Stimulated activated CD4-positive, alpha-beta T cell treated with anti-CD3 and anti-CD28 coated beads, TNF-alpha, amount 100 ng/mL, for 24 hours (primary cell): Measurements from ENCODE around the gene PDE6A.
A peak's percentile ranks its signal among the peaks of the same experiment; 100 is the strongest.
"Not testable (repeated sequence)": the region's sequence is repeated elsewhere in the genome, so short reads cannot be mapped to it uniquely, and the experiment has no call there.

Source experiments
- DNase-seq, 3 experiments: peaks; one replicate each; pipeline ENCODE4 v3.0.0-alpha.2; 2020; ENCODE audit warnings: low read depth in 3 of 3

The PDE6A gene

DNA sequence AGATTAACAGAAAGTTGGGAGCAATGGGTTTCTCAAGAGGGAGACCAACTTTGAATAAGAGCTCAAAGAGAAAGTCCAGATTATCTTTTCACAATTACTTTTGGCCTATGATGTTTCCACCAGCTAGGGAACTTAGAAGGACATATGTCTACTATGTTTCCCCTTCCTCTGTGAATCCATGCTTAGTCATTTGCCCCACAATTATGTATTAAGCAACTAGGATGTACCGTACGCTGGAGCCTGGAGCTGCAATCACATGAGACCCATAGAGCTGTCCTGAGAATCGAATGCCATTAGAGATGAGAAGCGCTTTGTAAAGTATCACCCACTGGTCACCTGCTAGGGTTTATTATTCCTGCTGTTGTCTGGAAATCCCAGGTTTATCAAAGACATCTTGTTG, 78.8 kb downstream of the PDE6A start:
- no peak for DNase-seq

DNA sequence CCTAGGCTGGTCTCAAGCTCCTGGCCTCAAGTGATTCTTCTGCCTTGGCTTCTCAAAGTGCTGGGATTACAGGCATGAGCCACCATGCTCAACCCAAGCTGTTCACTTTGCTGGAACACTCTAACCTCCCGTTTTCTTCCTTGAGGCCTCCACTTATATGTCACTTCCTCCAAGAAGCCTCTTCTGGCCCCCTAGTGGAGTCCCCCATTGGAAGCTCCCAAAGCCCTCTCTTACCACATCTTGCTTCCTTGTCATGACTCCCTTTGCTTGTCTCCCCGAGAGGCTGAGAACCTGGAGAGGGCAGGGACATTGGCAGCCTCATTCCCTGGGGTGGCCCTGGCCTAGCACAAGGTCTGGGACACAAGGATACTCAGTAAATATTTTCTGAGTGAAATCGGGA, 80.8 kb downstream of the PDE6A start:
- DNase-seq = no peak

DNA sequence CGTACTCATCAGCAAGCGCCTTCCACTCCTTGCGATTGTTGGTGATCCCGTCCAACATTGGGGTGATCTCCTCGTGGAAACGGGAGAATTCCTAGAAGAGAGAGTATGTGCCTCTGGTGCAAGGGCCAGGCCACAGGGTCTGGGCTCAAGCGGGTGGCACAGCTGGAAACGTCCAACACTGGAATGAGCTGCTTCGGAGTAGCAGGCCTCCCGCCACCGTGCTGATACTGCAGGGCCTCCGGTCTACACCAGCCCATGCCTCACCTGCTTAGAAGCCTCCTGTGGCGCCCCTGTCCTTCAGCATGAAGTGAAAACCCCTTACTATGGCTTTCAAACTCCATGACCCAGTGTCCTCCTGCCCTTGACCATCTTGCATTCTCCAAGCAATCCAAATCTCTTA, 81.4 kb downstream of the PDE6A start:
- no peak for DNase-seq

DNA sequence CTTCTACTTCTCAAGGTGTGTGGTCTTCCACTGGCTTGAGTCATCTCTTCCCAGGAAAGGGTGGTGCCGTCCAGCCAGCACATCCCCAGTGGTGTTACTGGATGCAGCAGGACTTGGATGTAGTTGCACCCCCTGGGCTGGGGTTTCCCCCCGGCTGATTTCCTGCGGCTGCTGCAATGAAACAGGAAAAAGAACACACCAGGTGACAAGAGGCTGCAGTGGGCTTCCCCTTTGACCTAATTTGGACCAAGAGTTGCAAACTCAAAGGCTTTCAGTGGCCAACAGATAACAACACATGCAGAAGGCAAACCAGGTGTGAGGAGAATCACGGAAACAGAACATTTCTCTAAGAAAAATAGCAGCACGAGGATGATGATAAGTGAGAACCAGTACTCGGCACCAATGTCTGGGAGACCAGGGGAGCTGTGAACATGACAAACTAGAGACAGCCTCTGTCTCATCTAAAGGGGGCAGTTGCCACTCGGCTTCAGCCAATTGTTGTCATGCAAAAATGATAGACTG, 83.7 kb downstream of the PDE6A start:
- DNase-seq = no peak

DNA sequence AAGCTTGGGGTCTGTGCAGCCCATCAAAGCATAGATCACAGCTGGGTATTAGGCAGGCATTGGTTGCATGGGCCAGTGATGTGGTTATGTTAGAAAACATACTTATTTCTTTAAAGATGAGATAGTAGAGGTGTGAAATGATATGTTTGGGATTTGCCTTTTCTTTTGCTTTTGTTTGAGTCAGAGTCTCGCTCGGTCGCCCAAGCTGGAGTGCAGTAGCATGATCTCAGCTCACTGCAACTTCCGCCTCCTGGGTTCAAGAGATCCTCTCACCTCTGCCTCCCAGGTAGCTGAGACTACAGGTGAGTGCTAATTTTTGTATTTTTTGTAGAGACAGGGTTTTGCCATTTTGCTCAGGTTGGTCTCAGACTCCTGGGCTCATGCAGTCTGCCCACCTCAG, 84.8 kb downstream of the PDE6A start:
- DNase-seq = no peak

DNA sequence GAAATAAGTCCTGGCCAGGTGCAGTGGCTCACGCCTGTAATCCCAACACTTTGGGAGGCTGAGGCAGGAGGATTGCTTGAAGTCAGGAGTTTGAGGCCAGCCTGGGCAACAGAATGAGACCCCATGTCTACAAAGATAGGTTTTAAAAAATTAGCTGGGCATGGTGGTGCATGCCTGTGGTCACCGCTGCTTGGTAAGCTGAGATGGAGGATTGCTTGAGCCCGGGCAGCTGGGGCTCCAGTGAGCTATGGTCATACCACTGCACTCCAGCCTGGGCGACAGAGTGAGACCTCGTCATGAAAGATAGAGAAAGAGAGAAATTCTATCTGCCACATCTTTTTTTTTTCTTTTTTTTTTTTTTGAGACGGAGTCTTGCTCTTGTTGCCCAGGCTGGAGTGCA, 86.1 kb downstream of the PDE6A start:
- not testable (repeated sequence) for DNase-seq

DNA sequence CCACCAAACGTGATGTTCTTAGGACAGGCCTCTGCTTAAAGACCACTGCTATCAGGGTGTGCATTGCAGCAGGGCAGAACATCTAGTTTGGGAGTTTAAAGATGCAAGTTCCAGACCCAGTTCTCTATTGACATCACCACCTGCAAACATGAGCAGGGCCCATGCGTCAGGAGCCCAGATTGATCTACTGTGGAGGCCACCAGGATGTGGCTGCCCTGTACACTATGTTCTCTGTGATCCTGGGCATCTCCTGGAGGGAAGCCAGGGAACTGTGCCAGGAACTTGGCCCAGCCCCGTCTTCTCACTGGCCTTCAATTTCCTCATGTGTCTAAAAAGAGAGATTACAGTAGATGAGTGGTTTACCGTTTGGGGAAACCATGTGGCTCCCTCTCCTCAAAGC, 87.1 kb downstream of the PDE6A start:
- no peak for DNase-seq

DNA sequence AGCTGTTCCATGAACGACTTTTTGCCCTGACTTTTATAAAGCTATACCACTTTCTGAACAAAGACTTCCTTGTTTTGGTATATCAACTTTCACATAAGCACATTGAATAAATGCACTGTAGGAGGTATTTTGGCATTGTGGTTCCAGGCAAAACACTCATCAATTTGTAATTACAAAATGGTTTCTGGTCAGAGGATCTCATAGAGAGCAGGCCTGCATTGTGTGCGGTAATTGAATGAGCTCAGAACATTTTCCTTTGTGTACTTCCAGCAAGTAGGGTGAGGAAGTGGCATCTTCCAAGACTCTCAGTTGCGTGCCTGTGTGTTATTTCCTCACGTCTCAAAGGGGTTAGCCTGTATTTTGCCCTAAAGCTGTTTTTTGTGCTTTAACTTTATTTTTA, 89.2 kb downstream of the PDE6A start:
- no peak for DNase-seq

DNA sequence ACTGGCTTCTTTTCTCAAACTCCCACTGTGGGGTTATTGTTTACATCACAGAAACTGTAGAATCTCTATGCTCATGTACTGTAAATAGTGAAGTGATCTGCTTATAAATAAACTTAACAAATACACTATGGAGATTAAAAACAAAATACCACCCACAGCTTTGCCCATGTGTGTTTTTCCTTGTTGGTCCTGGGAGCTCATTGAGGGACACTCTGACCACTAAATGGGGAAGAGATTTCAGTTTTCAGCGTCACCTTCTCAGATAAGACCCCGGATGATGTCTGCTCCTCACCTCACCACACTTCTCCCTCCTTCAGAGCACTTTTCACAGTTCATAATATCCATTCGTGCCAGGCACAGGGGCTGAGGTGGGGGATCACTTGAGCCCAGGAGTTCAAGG, 89.7 kb downstream of the PDE6A start:
- no peak for DNase-seq

DNA sequence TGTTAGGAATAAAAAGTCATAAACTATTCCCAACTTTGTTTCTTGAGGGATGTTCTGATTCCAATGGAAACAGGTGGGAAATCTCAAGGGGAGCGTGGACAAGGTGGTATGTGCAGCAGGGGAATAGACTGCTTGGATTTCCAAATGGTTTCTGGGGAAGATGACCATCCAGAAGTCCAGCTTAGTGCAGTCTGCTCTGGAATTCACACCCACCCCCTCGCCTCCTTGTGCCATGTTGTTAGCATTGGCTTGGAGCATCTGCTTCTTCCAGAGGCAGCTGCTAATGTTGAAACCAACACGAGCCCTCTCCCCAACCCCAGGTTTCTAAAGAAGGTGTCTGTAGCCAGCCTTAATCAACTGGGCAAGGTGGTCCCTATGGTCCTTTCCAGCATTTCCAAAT, 90.9 kb downstream of the PDE6A start:
- DNase-seq = no peak

DNA sequence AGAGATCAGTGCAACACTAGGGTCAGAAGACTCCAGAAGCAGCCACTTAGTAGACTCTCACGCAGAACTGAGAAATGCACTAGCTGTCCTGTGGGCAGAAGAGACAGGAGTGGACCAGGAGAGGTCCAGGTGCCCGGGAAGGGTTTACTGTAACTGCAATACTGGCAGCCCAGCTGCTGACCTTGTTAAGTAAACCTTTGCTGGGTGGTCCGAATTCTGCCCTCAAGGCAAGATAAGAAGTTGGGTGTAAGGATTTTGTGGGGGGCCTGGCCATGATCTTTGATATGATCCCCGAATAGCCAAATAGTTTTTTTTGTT, 91.3 kb downstream of the PDE6A start:
- no peak for DNase-seq

DNA sequence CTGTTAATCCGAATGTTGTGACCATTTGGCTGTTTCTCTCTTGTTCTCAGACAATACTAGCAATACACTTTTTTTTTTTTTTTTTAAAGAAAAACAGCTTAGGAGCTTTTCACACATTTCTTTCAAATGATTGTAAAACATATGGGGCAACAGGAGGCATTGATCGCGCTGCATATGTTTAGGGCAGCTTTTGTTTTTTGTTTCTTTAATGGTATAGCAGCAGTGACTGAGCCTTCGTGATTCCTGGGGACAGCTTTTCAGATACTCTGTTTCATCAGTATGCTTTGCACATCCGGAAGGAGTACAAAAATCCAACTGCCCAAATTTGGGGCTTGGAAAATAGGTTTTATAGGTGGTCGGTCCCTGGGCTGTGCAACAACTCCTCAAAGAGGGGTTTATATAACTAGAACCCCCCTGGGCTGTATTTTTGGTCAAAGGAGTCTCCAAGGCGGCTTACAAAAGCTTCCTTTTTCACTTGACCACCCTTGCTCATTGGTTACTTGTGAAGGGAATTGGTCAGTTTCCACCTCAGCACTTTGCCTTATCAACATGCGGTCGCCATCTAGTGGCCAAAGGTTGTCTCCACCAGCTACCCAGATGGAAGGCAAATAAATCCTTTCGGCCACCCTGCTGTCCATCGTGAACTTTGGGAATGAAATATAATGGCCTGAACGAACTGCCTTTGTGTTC, 91.8 kb downstream of the PDE6A start:
- DNase-seq = peak in 1 of 3 experiments; percentile 33

DNA sequence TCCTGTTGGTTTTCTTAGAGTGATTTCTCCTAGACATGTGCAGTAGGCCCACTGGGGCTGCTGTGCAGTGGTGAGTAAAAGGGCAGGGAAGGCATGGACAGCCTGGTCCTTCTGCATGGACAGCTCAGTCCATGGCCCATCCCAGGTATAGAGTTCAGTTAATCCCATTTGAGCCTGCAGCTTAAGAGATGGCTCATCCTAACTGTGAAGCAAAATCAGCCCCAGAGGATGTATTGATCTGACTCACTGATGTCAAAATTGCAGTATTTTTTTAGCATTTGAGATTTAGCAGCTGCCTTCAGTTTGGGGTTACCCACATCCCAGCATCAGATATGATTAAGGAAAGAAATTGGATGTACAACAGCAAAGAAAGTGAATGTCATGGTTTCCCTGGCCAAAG, 93.4 kb downstream of the PDE6A start:
- DNase-seq = no peak

DNA sequence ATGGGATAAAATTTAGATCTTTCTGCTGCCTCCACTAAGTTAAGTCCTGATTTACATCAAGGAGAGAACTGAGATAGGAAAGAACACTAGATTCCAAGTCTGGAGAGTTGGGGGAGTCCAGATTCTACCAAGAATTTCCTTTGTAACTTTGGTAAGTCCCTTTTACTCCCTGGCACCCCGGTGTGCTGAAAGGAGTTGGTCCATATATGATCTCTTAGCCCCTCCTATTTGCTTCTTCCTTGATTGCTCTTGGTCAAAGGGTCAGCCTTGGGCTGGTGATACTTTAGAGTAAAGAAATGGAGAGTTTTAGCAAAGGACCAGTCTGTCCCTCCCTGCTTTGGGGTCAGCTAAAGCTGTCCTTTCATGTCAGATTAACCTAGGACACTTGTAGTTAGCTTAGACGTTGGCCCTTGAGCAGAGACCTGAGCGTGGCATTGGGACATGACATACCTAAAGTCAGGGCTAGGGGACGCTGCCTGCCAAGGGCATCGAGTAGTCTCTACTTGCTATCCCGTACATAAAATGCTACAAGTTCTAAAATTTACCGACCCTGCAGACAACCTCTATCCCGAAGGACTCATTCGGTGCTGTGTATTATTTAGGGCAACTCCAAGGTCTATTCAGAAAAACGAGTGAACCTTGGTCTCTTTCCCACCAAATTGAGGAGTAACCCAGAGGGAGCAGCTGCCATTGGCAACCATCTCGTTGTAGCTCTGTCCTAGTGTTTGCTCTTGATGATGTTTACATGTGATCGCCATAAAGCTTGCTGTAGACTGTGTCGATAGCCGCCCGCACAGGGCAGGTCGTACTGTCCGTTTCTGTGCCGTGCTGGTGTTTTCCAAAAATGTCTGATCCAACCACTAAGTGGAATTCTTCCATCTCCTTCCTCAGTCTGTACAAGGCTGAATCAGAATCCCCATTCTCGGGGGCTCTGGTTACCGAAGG, 94.4 kb downstream of the PDE6A start:
- DNase-seq = no peak

DNA sequence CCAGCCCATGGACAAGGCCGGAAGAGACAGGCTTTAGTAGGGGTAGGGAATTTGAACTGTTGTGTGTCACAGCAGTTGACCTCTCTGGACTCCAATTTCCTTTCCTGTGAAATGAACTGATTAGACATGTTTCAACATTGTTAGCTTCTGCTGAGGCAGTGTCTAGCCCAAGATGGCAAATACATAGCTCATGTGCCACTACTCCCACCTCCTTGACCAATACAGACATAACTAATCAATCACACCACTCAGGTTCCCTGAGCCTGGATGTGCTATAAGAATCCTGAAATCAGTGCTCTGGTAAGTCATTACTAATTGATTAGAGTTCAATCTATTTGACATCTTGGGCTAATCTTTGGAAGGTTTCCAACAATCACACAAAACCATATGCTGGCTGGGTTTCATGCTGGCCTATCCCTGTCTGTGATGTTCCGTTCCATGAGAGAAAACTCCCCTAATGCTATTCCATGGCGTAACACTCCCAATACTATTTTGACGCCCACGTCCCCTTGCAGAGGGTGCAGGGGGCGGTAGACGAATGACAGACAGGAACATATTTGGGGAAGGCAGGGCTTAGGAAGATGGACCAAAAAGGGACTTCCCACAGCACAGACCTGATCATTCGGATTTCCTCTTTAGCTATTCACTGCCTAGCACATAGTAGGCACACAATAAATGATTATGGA, 95.2 kb downstream of the PDE6A start:
- DNase-seq = no peak

DNA sequence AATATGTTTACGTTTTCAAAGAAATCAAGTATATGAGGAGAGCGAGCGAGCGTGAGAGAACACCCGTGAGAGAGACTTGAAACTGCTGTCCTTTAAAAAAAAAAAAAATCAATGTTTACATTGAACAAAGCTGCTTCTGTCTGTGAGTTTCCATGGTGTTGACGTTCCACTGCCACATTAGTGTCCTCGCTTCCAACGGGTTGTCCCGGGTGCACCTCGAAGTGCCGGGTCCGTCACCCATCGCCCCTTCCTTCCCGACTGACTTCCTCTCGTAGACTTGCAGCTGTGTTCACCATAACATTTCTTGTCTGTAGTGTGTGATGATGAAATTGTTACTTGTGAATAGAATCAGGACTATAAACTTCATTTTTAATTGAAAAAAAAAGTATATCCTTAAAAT, 97.0 kb downstream of the PDE6A start:
- DNase-seq = no peak

DNA sequence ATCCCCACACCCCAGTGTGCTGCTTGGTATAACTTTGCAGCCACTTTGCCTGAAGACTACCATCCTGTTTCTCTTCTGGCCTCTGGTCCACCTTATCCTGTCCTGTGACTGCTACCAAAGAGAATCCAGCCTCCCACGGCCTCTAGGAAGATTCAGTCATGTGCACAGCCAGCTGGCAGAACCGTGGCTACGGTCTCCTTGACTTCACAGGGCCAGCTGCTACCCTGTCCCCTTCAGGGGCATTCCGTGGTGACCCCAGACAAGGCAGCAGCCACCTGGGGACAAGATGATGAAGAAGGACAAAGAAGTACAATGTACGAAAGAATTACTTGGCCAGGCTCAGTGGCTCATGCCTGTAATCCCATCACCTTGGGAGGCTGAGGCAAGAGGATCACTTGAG, 98.6 kb downstream of the PDE6A start:
- DNase-seq = no peak

DNA sequence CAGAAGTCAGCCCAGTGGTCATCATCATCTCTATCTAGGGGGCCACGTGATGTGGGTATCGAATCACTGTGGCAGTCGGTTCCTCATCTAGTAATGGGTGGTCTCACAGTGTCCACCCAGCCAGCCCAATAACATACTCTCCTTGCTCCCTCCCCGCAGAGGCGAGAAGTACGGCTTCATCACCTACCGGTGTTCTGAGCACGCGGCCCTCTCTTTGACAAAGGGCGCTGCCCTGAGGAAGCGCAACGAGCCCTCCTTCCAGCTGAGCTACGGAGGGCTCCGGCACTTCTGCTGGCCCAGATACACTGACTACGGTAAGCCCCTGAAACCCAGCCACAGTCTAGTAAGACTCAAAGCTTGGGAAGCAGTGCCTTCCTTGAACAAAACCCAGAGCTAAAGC, 99.0 kb downstream of the PDE6A start:
- no peak for DNase-seq

DNA sequence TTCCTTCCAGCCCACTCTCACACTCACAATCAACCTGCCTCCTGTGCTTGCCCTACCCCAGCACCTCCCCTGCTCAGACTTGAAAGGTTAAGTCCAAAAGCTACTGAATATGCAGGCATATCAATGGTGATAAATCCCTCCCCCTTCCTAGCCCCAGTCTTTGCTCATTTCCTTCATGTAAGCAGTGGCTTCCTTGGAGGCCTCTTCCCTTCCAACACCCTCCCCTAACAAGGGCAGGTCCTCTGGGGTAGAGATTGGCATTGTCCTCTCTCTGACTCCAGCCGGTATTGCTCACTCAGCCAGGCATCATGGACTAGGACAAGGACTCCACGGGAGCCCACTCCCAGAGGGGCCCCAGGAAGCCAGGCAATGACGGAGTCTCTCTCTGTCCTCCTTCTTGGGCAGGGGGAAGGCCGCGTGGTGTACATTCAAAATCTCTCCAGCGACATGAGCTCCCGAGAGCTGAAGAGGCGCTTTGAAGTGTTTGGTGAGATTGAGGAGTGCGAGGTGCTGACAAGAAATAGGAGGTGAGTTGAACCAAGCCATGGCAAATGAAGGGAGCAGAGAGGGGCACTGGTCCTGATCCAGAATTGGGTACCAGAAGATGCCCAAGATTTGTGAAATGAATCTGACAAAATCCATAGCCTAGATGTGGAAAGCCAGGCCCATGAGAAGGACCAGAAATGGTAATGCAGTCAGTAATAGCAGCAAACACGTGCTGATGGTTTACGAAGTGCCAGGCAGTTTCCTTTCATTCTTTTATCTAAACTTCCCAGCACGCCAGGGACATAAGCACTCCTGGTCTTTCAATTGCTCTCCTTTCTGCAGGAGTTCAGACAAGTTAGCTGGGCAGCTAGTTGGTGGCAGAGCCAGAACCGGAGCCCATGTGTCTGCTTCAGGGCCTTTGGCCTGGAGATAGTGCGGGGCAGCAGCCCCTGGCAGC, 102.5 kb downstream of the PDE6A start:
- DNase-seq = no peak

DNA sequence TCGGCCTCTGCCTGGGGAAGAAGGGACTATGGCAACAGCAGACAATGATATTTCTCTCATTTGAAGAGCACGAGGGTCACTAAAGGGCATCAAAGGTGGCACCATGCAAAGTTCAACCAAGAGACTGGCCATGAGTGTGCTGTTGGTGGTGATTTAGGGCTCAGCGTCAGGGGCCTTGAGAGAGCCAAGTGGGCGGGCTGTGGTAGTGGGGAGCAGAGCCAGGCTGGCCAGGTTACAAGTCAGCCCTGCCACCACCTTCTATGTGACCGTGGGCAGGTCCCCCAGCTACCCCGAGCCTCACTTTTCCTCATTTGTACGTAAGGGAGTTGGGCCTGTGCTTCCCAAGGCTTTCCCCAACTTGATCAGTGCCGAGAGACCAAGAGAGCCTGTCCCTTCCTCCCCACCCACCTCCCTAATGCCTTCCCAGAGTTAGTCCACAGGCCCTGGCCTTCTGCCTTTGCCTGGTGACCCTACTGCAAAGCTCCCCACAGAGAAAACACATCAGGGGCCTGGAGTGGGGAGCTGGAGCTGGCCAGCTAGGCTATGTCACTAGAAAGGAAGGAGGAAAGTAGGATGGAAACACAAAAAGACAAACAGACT, 104.3 kb downstream of the PDE6A start:
- no peak for DNase-seq

DNA sequence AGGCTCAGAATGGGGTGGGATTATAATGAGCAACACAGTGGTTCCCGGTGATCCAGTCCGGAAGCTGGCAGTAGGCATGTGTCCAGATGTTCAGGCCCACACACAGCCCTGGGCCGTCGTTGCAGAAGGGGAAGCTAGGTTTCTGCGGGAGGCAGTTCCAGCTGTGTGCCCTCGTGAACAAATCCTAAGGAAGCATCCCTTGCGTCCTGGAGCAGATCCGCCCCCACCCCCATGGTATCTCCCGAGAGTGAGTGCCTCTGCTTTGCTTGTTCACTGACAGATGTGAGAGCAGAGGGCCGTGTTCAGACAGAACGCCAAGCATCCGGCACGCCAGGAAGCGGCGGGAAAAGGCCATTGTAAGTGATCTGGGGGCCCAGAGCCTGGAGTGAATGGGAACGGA, 104.8 kb downstream of the PDE6A start:
- no peak for DNase-seq
